Measurements from ENCODE around the gene SEMA5A. TPM values are rescaled to one million over a fixed set of nuclear protein-coding genes. Genes with fewer than 3 reads are reported as not detected.

SEMA5A gene
- polyA plus RNA-seq, 1 donor (not counting 4 experiments of a cell fraction or from before 2014, with no cell fraction given) = 0.16 TPM

GRCh38 chr5:9454491-9454890, 91.4 kb downstream of the SEMA5A start:
- Histone ChIP-seq H3K27ac (ENCODE audit: control insufficient read depth, insufficient read depth, low read length) (no peak overlapping the region), H3K9ac (ENCODE audit: control insufficient read depth, extremely low read depth, insufficient read depth, low read length) (no peak overlapping the region), H2AFZ (ENCODE audit: control insufficient read depth, low read length) (no peak overlapping the region), H3K4me2 (ENCODE audit: control insufficient read depth, extremely low read depth, insufficient read depth, low read depth, low read length) (no peak overlapping the region), H3K27me3 (ENCODE audit: control insufficient read depth, extremely low read depth, insufficient read depth, low read length) (no peaks in the 10 kb centered on the region), H3K4me1 (ENCODE audit: control insufficient read depth, extremely low read depth, insufficient read depth, low read length) (no peaks in the 10 kb centered on the region), H3K4me3 (ENCODE audit: control insufficient read depth in 2 of 3, extremely low read depth in 1 of 3, insufficient read depth in 2 of 3, low read depth in 1 of 3, low read length in 3 of 3) (no peak overlapping the region), H3K9me3 (ENCODE audit: control insufficient read depth, low read depth, low read length) (no peaks in the 10 kb centered on the region), H4K20me1 (ENCODE audit: control insufficient read depth, extremely low read depth, insufficient read depth, low read length) (no peaks in the 10 kb centered on the region), H3K36me3 (ENCODE audit: control insufficient read depth in 2 of 2, extremely low read depth in 1 of 2, insufficient read depth in 2 of 2, low read length in 2 of 2) (no peaks in the 10 kb centered on the region), H3K9me1 (ENCODE audit: control insufficient read depth, extremely low read depth, insufficient read depth, low read length) (no peaks in the 10 kb centered on the region), H3K79me2 (ENCODE audit: control insufficient read depth, insufficient read depth, low read length) (no peaks in the 10 kb centered on the region)
- FAIRE-seq = no peak
- no peak for DNase-seq (ENCODE audit: low read depth, low spot score)
- TF ChIP-seq EZH2 (IDR thresholded peaks at IDR 0.05; ENCODE audit: low read length) = no peak
- TF ChIP-seq CTCF (optimal IDR thresholded peaks at IDR 0.05 in 1 of 3, IDR thresholded peaks at IDR 0.05 in 1 of 3, conservative IDR thresholded peaks at IDR 0.05 in 1 of 3; ENCODE audit: extremely low read depth in 1 of 3, insufficient read depth in 2 of 3, low read length in 3 of 3) = no peak
- dilution Hi-C loops (cut with MboI; ENCODE audit: extremely low pct_ligation_motif_present, low sequenced_read_pairs) = no loop called here

GRCh38 chr5:9454012-9454481, 91.8 kb downstream of the SEMA5A start:
- H3K9me3 ChIP-seq (ENCODE audit: control insufficient read depth, low read depth, low read length) = no peaks in the 10 kb centered on the region
- H3K9me1 ChIP-seq (ENCODE audit: control insufficient read depth, extremely low read depth, insufficient read depth, low read length) = no peaks in the 10 kb centered on the region
- no peak overlapping the region for H3K9ac ChIP-seq (ENCODE audit: control insufficient read depth, extremely low read depth, insufficient read depth, low read length)
- no peak overlapping the region for H3K27ac ChIP-seq (ENCODE audit: control insufficient read depth, insufficient read depth, low read length)
- H3K27me3 ChIP-seq (ENCODE audit: control insufficient read depth, extremely low read depth, insufficient read depth, low read length) = no peaks in the 10 kb centered on the region
- H3K36me3 ChIP-seq (ENCODE audit: control insufficient read depth in 2 of 2, extremely low read depth in 1 of 2, insufficient read depth in 2 of 2, low read length in 2 of 2) = no peaks in the 10 kb centered on the region
- H4K20me1 ChIP-seq (ENCODE audit: control insufficient read depth, extremely low read depth, insufficient read depth, low read length) = no peaks in the 10 kb centered on the region
- dilution Hi-C loops (cut with MboI; ENCODE audit: extremely low pct_ligation_motif_present, low sequenced_read_pairs) = no loop called here
- no peak for DNase-seq (ENCODE audit: low read depth, low spot score)
- no peak overlapping the region for H3K4me2 ChIP-seq (ENCODE audit: control insufficient read depth, extremely low read depth, insufficient read depth, low read depth, low read length)
- H3K4me1 ChIP-seq (ENCODE audit: control insufficient read depth, extremely low read depth, insufficient read depth, low read length) = no peaks in the 10 kb centered on the region
- no peaks in the 10 kb centered on the region for H3K79me2 ChIP-seq (ENCODE audit: control insufficient read depth, insufficient read depth, low read length)
- no peak overlapping the region for H3K4me3 ChIP-seq (ENCODE audit: control insufficient read depth in 2 of 3, extremely low read depth in 1 of 3, insufficient read depth in 2 of 3, low read depth in 1 of 3, low read length in 3 of 3)
- no peak overlapping the region for H2AFZ ChIP-seq (ENCODE audit: control insufficient read depth, low read length)
- TF ChIP-seq CTCF (optimal IDR thresholded peaks at IDR 0.05 in 1 of 3, IDR thresholded peaks at IDR 0.05 in 1 of 3, conservative IDR thresholded peaks at IDR 0.05 in 1 of 3; ENCODE audit: extremely low read depth in 1 of 3, insufficient read depth in 2 of 3, low read length in 3 of 3) (no peak), EZH2 (IDR thresholded peaks at IDR 0.05; ENCODE audit: low read length) (no peak)
- no peak for FAIRE-seq

Data from keratinocyte (primary cell).